ENCODE results near the gene PRR29. TPM values are rescaled to one million over a fixed set of nuclear protein-coding genes. Genes with fewer than 3 reads are reported as not detected.

The PRR29 gene
- total and polyA plus RNA-seq, 12 donors = 0.05 to 1.8 (median 0.64) TPM; not detected in 2

GRCh38 chr17:64022611-64023063, 24.5 kb downstream of the PRR29 start:
- peak; percentile 48 to 87 (median 80) for DNase-seq
- Histone ChIP-seq H3K9me3 (replicated peaks in 1 of 3) (no peaks in the 10 kb centered on the region), H3K4me1 (replicated peaks in 1 of 2) (peaks cover 0 to 10% of the 10 kb centered on the region in 2 donors), H3K36me3 (replicated peaks in 1 of 2) (no peaks in the 10 kb centered on the region), H3K27me3 (no peaks in the 10 kb centered on the region), H3K4me3 (no peak overlapping the region), H3K27ac (peak overlapping the region in 2 of 5 donors; percentile 21 to 35)
- TF ChIP-seq CTCF (IDR thresholded peaks at IDR 0.05) (no peak), POLR2A (IDR thresholded peaks at IDR 0.05) (no peak)
- WGBS, 4 donors = 48 to 61% (median 53%) methylated on average over 5 of the region's 5 CpGs
- intact Hi-C loops (cut with DNase I) = loop anchor here in 1 of 2 donors (10.0 kb wide), 1 partner anchor 108 kb away; the partner anchor contains the start of genes CSHL1 and GH1

- no peak for TF ChIP-seq CTCF (IDR thresholded peaks at IDR 0.05)
- TF ChIP-seq POLR2A (IDR thresholded peaks at IDR 0.05) = no peak
- DNase-seq = peak in 3 of 7 donors; percentile 10 to 48 (median 13)
- peak overlapping the region in 1 of 5 donors; percentile 56 for H3K27ac ChIP-seq
- peaks cover 0 to 10% of the 10 kb centered on the region in 2 donors for H3K4me1 ChIP-seq (replicated peaks in 1 of 2)
- no peaks in the 10 kb centered on the region for H3K27me3 ChIP-seq
- H3K36me3 ChIP-seq (replicated peaks in 1 of 2) = no peaks in the 10 kb centered on the region
- H3K9me3 ChIP-seq (replicated peaks in 1 of 3) = no peaks in the 10 kb centered on the region
- intact Hi-C loops (cut with DNase I) = loop anchor here (2.0 to 10.0 kb wide), 2 partner anchors 105 to 109 kb away; partner anchors contain the start of genes GH1 (in 2 of the 2) and CSHL1 (in 1 of the 2)
- whole genome bisulfite sequencing, 4 donors = 81 to 86% (median 85%) methylated on average over 8 of the region's 8 CpGs
- no peak overlapping the region for H3K4me3 ChIP-seq
Observed at GRCh38 chr17:64024215-64024654, 26.1 kb downstream of the PRR29 start.

- intact Hi-C loops (cut with DNase I) = loop anchor here (2.0 to 10.0 kb wide), 3 partner anchors 106 to 110 kb away; partner anchors contain the start of genes GH1 (in 2 of the 2), CSHL1 (in 1 of the 2) and ERN1 (in 1 of the 2)
- Histone ChIP-seq H3K4me3 (peak overlapping the region in 1 of 4 donors; percentile 35), H3K36me3 (replicated peaks in 1 of 2) (no peaks in the 10 kb centered on the region), H3K4me1 (replicated peaks in 1 of 2) (peaks cover 0 to 10% of the 10 kb centered on the region in 2 donors), H3K9me3 (replicated peaks in 1 of 3) (no peaks in the 10 kb centered on the region), H3K27me3 (no peaks in the 10 kb centered on the region), H3K27ac (peak overlapping the region in 3 of 5 donors; percentile 28 to 56 (median 39))
- 51 to 56% (median 54%) methylated on average over 15 to 19 of the region's 19 CpGs for WGBS, 4 donors
- DNase-seq = peak in 5 of 7 donors; percentile 38 to 67 (median 51)
- TF ChIP-seq CTCF (IDR thresholded peaks at IDR 0.05) (no peak), POLR2A (IDR thresholded peaks at IDR 0.05) (no peak)
Observed at GRCh38 chr17:64024781-64025731, 26.9 kb downstream of the PRR29 start.

All from adrenal gland (tissue), 12 donors.